HG02571 (cell line): Measurements from ENCODE around the gene IDH2.

ENCODE experiments used
- ATAC-seq: cut with Tn5 transposase; IDR thresholded peaks from one replicate; pipeline ENCODE4 v1.9.1; 2021; ENCODE audit warnings: mild to moderate bottlenecking, moderate library complexity; ENCODE audit not compliant: unreplicated experiment

IDH2 gene

GRCh38 chr15:90064911-90065681 is 37.2 kb downstream of the IDH2 start:
- ATAC-seq = no peak

- no peak for ATAC-seq
Observed at GRCh38 chr15:90063770-90064247, 38.5 kb downstream of the IDH2 start.

- no peak for ATAC-seq
Observed at GRCh38 chr15:90062973-90063769, 39.1 kb downstream of the IDH2 start.

- ATAC-seq = no peak
Observed at GRCh38 chr15:90062462-90062932, 39.8 kb downstream of the IDH2 start.

- no peak for ATAC-seq
Observed at GRCh38 chr15:90062023-90062442, 40.2 kb downstream of the IDH2 start.

- ATAC-seq = no peak
Observed at GRCh38 chr15:90060797-90061196, 41.5 kb downstream of the IDH2 start.

- ATAC-seq = peak; percentile 89
Observed at GRCh38 chr15:90059208-90059985, 42.9 kb downstream of the IDH2 start.

GRCh38 chr15:90058775-90059174 is 43.5 kb downstream of the IDH2 start:
- ATAC-seq = no peak

- no peak for ATAC-seq
Observed at GRCh38 chr15:90058308-90058707, 44.0 kb downstream of the IDH2 start.

GRCh38 chr15:90056529-90056928 is 45.7 kb downstream of the IDH2 start:
- ATAC-seq = no peak

GRCh38 chr15:90055182-90055581 is 47.1 kb downstream of the IDH2 start:
- no peak for ATAC-seq

GRCh38 chr15:90054618-90055097 is 47.6 kb downstream of the IDH2 start:
- ATAC-seq = no peak

- ATAC-seq = no peak
Observed at GRCh38 chr15:90053685-90054466, 48.4 kb downstream of the IDH2 start.

- ATAC-seq = no peak
Observed at GRCh38 chr15:90051874-90052273, 50.4 kb downstream of the IDH2 start.

- no peak for ATAC-seq
Observed at GRCh38 chr15:90049666-90050604, 52.3 kb downstream of the IDH2 start.

GRCh38 chr15:90049030-90049429 is 53.2 kb downstream of the IDH2 start:
- no peak for ATAC-seq

- no peak for ATAC-seq
Observed at GRCh38 chr15:90047956-90048575, 54.2 kb downstream of the IDH2 start.

GRCh38 chr15:90046911-90047392 is 55.3 kb downstream of the IDH2 start:
- ATAC-seq = peak; percentile 61
